Measurements from ENCODE around the gene SLIT1.

DNA sequence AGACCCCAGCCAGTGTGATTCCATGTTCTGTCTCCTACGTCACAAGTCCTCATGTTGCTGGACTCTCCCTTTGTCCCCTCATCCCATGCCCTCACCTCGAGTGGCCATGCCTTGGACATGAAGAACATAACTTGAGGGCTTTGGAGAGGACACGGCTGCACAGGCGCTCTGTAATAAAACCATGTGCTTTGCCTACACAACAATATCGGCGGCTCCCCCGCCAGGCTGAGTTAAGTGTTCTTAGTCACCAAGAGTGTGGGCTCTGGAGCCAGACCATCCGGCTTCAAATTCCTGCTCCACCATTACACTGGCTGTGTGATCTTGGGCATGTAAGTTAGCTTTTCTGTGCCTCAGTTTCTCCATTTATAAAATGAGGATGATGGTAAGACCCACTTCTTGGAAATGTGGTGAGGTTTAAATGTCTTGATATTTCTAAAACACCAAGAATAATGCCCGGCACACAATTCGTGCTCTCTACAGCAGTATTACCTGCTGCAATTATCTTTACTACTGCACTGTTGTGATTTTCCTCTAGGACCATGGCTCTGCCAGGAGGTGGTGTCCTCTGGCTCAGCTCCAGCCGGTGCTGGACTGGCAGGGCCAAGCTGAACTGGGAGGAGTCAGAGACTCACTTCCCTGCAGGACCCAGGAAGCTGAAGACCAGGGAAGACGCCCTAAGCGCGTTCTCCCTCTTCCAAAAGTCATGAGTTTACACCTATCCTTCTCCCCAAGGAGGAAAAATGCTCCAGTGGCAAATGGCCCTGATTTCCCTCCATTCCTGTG, 15.7 kb downstream of the SLIT1 start:
- TF ChIP-seq, protein P1, sequence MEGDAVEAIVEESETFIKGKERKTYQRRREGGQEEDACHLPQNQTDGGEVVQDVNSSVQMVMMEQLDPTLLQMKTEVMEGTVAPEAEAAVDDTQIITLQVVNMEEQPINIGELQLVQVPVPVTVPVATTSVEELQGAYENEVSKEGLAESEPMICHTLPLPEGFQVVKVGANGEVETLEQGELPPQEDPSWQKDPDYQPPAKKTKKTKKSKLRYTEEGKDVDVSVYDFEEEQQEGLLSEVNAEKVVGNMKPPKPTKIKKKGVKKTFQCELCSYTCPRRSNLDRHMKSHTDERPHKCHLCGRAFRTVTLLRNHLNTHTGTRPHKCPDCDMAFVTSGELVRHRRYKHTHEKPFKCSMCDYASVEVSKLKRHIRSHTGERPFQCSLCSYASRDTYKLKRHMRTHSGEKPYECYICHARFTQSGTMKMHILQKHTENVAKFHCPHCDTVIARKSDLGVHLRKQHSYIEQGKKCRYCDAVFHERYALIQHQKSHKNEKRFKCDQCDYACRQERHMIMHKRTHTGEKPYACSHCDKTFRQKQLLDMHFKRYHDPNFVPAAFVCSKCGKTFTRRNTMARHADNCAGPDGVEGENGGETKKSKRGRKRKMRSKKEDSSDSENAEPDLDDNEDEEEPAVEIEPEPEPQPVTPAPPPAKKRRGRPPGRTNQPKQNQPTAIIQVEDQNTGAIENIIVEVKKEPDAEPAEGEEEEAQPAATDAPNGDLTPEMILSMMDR (IDR thresholded peaks at IDR 0.05) = no peak
- no peak for TF ChIP-seq POLR2A (IDR thresholded peaks at IDR 0.05)

Measured in testis (tissue), 2 donors.